GM19397 (cell line): ENCODE measurements around the gene BZW2.

Source experiments
- ATAC-seq: cut with Tn5 transposase; IDR thresholded peaks from one replicate; pipeline ENCODE4 v1.9.1; 2021; ENCODE audit warnings: mild to moderate bottlenecking, moderate library complexity; ENCODE audit not compliant: unreplicated experiment

Gene BZW2

DNA sequence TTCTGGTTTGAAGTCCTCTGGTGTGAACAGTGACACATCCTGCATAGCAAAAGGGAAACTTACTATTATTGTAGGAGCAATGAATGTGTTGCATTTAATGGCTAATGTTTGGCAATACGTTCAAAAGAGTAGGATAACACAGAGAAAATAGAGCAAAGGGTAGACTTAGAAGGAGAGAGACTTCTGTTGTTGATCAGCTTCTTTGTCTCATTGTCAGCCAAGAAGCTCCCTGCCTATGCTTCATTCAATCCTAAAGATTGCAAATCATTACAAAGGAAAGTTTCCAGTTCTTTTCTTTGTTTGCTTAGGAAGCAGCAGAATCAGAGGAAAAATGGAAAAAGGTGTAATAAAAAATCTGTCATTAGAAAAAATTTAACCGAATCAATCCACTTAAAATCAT is 99.7 kb downstream of the BZW2 start:
- ATAC-seq, result no peak

DNA sequence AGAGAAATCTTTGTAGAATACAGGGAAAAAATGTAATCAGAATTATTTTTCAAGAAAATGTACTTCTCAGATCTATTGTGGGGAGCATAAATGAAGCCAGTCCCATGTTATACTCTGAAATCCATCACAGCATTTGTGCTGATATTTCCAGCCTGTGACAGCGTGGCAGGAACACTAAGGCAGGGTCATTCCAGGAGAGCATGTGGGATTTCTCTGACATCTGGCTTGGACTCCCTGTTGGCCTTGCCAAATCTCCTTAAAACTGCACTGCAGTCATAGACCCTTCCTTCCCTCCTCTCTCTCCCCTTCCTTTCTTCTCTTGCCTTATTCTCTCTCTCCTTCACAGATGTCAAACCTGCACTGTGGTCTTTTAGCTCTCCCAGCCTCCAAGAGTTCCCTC is 101.1 kb downstream of the BZW2 start:
- no peak for ATAC-seq

DNA sequence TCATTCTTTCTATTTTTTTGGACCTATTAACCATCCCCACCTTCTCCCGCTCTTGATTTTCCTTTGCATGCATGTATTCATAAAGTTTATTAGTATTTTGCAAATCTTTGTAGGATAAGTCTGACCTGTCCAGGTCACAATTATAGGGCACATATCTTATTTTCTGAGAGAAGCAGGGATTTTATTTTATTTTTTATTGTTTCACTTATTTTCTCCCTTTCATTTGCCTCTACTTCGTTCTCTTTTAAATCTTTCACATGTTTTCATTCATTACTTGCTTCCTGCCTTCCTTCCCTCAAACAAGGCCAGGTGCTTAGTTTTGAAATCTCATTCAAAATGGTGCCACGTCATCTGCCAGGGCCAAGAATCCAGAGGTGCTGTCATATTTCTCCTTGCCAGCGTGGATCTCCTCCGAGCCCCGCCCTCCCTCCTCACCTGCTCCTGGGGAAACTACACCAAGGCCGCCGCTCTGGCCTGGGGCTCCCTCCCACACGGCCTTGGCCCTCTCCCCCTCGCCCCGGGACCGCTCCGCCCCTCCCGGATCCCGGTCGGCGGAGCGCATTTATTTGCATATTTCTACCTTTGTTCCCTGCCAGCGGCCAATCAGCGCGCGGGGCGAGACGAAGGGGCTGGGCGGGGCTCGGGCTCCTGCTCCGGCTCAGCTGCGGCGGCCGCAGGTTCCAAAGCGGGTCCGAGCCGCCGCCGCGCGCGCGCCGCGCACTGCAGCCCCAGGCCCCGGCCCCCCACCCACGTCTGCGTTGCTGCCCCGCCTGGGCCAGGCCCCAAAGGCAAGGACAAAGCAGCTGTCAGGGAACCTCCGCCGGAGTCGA is 107.3 kb downstream of the BZW2 start, which contains the start of gene TSPAN13:
Gene TSPAN13, plus strand, starts transcription at position 654 of the 830 bp plus-strand sequence. CDS start 213 bp downstream, outside the sequence.
- ATAC-seq, result peak; percentile 69

DNA sequence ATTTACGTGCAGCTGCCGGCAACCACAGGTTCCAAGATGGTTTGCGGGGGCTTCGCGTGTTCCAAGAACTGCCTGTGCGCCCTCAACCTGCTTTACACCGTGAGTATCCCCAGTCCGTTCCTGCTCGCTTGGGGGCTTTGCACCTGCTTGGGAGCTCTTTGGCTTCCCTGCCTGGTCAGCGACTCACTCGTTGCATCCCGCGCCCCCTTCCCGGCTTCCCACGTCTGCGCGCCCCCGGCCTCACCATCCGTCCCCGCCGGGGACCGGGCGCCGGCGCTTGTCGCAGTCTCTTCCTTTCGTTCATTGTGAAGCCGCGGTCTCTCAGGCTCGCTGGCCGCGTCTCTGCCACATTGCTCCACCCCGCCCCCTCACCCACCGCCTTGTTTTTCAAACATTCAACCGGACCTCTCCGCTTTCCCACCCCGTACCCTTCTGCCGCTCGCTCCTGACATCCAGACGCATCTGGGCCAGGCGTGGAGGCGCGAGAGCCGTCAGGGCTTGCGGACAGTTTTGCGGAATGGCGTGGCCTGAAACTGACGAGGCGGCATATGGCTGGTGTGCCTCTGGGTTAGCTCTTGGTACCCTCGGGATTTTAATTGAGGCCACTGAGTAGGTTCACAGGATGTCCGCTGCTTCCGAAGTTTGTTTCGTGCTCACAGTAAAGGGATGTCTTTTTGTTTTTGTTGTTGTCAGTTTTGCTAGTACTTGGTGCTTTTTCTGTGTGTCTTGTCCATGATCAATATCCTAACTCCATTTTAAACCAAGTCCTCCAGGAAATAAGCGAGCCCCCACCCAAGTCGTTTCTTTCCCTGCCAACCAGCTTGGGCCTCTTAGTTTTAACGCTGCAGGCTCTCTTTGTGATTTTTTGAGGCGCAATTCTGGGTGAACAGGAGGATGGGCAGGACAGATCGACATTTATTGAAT is 108.2 kb downstream of the BZW2 start:
- peak; percentile 10 for ATAC-seq

DNA sequence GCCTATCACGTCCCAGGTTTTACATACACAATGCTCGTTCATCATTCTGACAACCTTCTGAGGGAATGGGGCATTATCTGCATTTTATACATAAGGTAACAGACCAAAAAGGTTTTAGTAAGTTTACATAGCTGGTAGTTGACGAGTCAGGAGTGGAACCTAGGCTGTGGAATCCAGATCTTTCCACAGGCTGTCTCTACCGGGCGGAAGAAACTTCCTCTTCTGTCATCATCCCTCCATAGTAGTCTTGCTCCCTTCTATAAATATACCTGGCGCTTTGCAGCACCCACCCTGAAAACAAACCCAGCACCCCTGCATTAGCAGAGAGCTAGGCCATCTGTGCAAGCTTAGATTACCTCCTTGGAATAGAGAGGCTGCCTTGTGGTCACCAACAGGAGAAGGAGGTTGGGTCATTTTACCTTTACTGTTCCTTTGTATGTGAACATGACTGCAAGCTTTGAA is 108.9 kb downstream of the BZW2 start:
- no peak for ATAC-seq

DNA sequence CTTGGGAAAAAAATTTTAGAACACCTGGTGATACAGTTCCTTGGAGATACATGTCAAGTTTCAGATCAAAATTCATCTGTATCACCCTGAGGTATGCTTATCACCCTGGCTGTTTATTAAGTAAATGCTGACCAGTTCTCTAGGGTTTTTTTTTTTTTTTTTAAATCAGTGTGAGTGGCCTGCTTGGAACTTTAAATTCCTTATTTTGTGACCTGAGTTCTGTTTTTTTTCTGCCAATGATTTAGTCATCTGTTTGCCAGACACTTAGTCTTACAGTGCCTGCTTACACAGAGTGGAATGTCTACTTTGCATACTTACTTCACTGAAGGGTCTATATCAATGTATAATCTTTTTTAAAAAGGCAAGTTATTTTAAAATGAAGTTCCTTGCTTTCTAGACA is 109.4 kb downstream of the BZW2 start:
- ATAC-seq, result no peak
